ENCODE results near the gene PRKAG2.

GRCh38 chr7:151821806-151822540, 54.9 kb downstream of the PRKAG2 start:
- TF ChIP-seq EP300 (IDR thresholded peaks at IDR 0.05; ENCODE audit: borderline replicate concordance) (no peak), MAX (IDR thresholded peaks at IDR 0.05) (no peak), TEAD4 (IDR thresholded peaks at IDR 0.05) (no peak), YY1 (IDR thresholded peaks at IDR 0.05; ENCODE audit: low read depth) (no peak), TAF1 (IDR thresholded peaks at IDR 0.05; ENCODE audit: low read depth) (no peak), CEBPB (IDR thresholded peaks at IDR 0.05) (no peak), RAD21 (IDR thresholded peaks at IDR 0.05; ENCODE audit: low read depth) (no peak)
